GM18507 (cell line): ENCODE results near the gene LRRC73.

ENCODE experiments used
- DNase-seq: peaks from one replicate; pipeline ENCODE4 v3.0.0; 2011; ENCODE audit warnings: low read depth; ENCODE audit not compliant: insufficient read length; ENCODE audit errors: extremely low spot score
- FAIRE-seq: peaks from 2 replicates; lab custom pipeline; 2011; peaks lifted over from hg19 to GRCh38; lab: Jason Lieb, UNC

LRRC73 gene

DNA sequence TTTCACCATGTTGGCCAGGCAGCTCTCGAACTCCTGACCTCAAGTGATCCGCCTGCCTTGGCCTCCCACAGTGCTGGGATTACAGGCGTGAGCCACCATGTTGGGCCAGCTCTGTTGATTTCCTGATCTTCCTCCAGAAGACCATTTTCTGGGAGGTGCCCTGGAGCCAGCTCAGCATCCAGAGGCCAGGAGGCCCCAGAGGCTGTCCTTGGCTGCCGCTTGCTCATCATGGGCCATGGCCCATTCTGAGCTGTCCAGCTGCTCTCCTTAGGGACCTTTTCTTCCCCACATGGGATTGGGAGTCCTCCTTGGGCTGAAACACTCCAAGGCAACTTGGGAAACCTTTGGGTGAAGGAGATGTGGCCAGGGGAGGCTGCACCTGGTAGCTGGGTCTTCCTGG, 15.4 kb downstream of the LRRC73 start:
- no peak for FAIRE-seq

DNA sequence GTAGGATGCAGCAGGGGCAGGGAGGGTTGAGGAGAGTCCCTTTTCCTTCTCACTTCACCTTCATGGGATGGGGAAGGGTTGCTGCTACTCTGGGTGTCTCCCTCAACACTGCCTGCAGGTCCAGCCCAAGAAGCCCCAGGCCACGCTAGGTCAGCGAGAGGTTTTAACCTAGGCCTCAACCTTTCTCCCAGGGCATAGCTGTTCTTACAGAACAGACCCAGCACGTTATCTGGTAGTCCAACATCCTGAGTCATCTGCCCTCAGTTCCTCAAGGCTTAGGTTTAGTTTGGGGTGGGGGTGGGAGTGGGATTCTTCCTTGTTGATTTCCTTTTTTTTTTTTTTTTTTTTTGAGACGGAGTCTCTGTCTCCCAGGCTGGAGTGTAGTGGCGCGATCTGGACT, 15.8 kb downstream of the LRRC73 start:
- FAIRE-seq (no peak), DNase-seq (no peak)

More for the DNA sequence above, 15.4 kb downstream of the LRRC73 start:
- no peak for DNase-seq

DNA sequence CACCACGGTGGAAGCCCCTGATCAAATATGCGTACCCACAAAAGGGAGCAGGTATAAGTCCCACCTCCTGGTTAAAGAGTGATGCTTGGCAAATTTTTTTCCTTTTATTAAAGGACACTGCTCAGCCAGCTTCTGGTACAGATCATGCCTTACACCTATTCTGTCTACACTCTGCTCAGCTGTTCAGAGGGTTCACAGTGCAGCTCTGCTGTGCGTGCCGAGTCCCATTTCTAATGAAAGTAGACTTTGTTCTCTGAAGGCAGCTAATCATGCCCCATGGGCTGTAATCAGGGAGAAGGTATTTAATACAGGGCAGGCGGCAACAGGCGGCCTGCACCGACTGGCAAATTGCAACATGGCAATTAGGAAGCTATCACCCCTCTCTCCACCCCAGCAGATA, 16.3 kb downstream of the LRRC73 start:
- DNase-seq (no peak), FAIRE-seq (no peak)

DNA sequence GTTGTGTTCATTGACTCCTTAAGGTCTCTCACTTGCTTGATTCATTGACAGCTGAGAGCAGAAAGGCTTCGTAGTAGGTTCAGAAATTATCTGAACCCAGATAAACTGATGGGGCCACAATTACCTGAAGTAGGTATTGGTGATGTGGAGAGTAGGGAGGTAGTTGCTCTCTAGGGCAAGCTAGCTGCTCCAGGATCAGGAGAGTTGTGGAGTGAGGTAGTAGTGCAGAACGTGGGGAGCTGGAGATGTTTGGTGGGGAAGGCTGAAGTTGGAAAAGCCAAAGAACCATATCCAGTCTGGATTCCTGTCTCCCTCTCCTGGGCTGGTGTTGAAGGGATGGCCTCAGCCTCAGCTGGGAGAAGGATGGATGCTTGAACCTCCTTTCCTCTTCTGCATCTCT, 16.9 kb downstream of the LRRC73 start:
- DNase-seq, result no peak
- no peak for FAIRE-seq

DNA sequence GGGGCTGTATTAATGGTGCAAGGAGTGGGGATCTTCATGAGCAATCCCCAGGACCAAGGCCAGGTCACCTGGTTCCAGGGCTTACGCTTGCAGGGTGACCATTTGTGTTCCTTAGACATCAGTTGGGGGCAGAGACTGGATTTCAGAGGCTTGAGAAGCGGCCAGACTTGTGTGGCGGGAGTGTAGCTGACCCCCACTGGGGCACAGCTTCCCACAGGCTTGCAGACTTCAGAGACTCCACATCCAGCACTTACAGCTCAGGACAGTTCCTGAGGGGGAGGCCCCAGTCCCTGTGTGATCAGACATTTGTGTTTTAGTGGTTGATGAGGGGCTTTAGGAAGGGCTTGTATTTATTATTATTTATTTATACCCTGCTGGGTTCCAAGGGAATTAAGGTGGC, 17.5 kb downstream of the LRRC73 start:
- FAIRE-seq, result no peak
- DNase-seq, result no peak

DNA sequence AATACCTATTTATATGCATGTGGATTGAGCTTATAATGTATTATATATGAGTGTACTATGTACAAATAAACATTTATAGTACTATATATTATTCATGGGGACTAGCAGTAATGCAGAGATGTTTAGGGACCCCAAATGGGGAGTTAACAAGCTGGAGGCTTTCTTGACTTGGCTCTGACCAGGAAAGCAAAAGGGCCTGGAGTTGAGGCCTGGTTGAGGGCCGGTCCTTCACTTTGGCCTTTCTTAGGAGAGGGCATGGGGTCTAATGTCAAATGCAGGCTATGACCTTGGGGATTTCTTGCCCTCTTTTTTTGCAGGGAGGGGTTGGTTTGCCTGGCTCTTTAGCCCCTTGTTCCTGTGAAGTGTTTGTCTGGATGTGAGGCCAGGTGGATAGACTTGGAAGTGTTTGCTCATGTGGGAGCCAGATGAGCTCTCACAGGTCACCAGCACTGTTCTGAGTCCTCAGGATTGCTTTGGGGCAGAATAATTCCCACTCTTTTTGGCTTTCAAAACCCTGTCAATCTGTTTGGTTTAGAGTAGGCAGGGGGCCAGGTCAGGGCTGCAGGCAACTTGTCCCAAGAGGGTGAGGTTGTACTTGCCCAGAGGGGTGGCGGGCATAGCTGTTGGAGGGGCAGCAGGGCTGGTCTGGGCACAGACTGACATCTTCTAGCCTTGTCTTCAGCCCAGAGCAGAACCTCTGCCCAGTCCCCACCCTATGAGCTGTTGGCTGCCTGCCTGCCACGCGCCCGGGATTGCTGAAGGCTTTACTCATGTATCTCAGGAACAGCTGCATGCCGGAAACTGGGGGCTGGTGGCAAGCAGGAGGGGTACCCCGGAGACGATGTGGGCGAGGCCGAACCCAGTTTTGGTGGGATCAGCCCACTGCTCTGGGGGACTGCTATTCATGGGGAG, 18.1 kb downstream of the LRRC73 start:
- FAIRE-seq (no peak), DNase-seq (no peak)

DNA sequence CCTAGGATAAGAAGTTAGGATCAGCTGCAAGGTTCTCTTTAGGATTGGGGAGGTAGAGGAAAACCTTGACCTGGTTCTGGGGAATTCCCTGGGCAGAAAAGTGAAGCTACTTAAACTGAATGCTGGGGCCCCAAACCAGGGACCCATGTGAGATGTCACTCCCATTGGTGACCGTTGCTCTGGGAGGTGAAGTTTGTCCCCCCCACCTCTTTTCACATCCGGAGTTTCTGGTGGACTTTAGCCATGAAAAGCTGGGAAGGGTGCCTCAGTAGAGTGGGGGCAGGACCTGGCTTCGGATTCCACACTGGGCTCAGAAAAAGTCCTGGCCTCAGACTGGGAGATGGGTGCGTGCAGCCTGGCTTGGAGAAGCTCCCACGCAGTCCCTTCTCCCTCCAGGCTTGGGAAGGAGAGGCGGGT, 19.6 kb downstream of the LRRC73 start:
- no peak for DNase-seq
- FAIRE-seq, result no peak

DNA sequence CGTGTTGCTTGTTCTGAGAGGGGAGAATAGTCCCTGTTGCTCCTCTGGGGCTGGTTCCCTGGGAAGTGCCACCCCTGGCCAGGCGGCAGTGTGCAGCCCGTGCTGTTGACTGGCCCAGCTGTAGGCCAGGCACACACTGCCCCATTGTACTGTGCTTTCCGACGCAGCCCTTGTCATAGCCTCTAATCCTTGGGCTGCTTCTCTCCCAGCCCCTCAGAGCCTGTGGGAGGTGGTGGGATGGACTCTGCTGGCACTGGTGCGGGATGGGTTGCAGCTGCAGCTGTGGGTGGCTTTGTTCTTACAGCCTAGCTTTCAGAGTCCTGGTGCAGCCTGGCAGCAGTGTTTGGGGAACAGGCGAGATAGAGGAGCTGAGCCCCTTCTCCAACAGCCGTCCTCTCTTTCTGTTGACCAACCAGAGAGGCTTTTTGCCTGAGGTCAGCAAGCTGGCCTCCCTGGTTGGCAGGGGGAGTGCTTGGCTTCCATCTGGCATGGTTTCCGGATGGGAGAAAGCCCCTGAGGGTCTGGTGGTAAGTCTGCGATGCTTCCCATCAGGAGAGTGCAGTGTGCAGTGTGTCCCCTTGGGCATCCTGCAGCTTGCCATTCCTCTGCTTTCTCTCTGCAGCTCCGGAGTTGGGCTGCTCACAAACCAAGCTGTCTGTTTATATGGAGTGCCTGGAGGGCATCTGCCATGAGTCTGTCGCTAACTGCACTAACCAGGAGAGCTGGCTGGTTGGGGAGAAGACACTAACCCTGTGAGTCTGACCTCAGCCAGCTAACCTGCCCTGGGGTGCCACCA, 20.7 kb downstream of the LRRC73 start:
- no peak for FAIRE-seq

DNA sequence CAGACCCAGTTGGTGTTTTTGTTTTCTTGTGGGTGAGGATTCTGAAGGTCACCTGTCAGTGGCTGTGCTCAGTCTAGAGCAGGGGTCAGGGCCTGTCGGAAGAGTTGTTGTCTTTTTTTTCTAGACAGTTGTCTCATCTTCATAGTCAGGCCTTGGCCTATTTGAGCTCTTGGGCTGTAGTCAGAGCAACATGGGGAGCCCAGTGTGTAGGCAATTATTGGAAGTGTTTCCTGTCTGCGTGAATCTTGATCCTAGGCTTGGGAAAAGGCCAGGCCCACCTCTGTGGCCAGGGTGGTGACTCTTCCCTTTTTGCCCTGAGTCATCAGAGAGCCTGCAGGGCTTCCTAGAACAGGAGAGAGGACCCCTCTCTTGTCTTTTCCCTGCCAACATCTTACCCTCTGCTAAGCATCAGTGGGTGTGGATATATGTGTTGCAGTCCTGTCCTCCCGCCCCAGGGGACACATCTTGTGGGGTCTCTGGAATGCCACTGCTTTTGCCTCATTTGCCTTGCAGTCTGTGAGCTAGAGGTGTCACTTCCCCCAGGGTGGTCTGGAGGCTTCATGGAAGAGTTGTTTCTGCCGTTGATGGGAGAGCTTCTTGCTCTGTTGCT, 21.4 kb downstream of the LRRC73 start:
- FAIRE-seq (no peak), DNase-seq (no peak)

More for the DNA sequence above, 20.7 kb downstream of the LRRC73 start:
- no peak for DNase-seq

DNA sequence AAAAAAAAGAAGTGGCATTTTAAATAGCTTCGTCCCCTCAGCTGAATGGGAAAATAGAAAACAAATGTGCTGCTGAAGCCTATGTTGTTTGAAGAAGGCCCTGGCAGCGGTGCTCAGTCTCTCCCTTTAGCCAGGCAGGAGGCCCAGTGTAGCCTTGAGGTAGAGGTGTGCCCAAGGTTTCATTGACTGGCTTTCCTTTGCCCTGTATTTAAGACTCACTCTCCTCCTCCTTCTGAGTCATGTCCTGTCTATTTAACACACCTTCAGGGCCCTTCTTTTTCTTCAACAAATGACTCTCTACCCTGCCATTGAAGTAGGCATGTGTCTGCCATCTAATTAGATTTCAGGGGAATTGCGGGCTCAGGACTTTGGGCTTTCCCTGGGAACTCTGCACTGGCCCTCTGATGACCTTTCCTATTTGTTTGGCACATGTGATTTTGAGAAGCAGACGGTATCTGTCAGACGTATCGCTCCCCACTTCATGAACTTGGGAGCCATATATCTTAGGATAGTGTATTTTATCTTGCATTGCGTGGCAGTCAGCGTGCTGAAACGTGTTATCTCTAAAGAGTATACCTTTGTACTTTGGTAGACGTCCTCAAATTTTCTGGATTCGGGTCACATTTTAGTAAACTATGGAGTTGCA, 28.4 kb downstream of the LRRC73 start:
- DNase-seq (no peak), FAIRE-seq (no peak)

DNA sequence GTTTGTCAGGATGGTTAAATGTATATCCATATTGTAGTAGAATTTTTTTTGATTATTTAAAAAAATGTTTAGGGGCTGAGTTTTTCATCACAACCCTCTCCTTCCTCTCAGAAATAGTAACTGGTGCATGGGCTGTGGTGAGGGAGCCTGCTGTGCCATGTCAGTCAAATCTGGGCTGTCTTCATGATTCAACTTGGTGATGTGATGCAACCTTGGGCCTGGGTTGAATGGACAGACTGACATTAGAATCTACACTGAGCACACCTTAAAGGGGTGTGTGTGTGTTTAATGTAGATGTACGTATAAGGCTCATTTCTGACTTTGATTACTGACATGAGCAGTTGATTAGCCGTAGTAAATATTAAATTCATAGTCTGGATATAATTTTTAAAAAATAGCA, 29.1 kb downstream of the LRRC73 start:
- no peak for DNase-seq

DNA sequence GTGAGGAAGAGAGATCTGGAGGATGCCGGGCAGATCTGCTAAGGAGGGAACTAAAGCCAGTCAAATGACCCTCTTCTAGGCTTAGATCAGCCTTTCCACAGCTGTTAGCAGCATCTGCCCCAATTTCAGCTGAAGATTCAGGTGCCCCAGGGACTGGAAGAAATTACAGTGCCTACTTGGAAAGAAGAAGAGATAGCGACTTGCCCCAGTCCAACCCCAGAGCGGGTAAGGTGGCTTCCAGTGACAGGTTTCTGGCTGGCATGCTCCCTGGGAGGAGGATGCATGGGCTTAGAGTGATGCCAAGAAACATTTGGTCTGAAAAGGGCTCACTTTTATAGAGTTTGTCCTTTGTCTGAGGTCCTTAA, 32.2 kb downstream of the LRRC73 start:
- DNase-seq (no peak), FAIRE-seq (no peak)

More for the DNA sequence above, 29.1 kb downstream of the LRRC73 start:
- no peak for FAIRE-seq

DNA sequence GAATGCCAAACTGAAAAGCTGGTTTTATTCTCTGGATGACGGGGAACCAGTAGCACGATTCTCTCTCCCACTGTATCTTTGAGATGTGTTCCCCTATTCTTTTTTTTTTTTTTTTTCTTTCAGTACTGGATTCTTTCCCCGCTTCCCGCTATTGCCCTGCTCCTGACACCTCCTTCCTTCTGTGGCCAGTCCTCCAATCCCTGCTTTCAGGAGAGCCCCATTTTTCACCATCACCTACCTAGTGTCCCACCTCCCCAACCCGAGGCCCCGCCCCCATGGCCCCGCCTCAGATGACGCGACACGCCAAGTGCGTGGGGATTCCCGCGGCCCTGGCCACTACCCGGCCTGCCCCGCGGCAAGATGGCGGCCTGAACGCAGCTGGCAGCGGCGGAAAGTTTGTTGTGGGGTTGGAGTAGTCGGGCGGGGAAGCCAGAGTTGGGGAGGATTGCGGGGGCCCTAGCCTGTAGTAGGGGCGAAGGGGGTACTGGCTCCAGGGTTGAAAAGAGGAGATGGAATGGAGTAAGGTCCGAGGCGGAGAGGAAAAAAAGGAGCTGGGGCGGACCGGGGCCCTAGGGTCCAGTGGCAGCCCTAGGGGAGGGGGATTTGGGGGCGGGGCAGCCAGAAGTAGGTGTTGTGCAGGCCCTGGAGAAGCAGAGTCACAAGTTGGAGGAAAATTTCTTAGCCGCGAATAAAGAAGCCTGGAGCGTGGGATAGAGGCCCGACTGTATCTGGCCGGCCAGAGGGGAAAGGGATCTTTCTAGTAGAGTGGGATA, 32.7 kb downstream of the LRRC73 start, which contains the start of gene TJAP1:
Gene TJAP1, plus strand, starts transcription at position 336 of the 773 bp plus-strand sequence. CDS start 21,432 bp downstream, outside the sequence.
- FAIRE-seq, result peak; percentile 92

DNA sequence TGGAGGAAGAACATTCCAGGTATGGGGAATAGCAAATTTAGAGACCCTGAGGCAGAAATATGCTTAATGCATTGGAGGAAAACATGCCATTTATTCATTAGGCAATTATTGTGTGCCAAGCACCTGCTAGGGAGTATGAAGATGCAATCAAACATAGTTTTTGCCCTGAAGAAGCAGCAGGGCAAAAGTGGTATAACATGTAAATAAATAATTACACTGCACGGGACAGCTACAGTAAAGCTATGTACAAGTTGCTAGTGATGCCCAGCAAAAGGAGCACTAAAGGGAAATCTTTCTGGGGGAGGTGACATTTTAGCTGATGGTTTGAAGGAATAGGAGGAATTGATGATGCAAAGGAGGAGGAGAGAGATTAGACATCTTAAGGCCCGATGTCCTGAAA, 33.4 kb downstream of the LRRC73 start:
- no peak for FAIRE-seq
- no peak for DNase-seq

More for the DNA sequence above, 32.7 kb downstream of the LRRC73 start, which contains the start of gene TJAP1:
- DNase-seq, result peak; percentile 88

DNA sequence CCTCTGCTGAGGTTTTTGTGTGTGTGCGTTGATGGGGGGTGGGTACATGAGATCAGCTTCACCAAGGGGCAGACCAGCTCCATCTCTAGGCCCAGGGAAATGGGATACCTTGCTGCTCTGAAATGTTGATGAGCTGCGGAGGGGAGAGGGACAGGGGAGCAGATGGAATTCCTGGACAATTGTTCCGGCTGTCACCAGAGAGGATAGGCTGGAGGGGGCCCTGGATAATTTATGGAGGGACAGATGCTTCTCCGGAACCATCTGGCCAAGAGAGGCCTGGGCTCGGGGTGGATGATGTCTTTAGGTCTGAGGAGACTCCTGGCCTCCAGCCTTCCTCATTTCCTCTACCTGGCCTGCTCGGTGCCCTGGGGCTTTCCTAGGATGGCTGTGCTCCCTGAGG, 34.6 kb downstream of the LRRC73 start:
- FAIRE-seq (no peak), DNase-seq (no peak)

DNA sequence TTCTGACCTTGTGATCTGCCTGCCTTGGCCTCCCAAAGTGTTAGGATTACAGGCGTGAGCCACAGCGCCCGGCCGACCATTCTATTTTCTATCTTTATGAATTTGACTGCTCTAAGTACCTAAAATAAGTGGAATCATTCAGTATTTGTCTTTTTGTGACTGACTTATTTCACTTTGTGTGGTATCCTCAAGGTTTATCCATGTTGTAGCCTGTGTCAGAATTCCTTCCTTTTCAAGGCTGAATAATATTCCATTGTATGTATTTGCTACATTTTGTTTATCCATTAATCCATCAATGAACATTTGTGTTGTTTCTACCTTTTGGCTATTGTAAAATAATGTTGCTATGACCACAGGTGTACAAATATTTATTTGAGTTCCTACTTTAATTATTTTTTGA, 37.6 kb downstream of the LRRC73 start:
- DNase-seq, result no peak
- no peak for FAIRE-seq

DNA sequence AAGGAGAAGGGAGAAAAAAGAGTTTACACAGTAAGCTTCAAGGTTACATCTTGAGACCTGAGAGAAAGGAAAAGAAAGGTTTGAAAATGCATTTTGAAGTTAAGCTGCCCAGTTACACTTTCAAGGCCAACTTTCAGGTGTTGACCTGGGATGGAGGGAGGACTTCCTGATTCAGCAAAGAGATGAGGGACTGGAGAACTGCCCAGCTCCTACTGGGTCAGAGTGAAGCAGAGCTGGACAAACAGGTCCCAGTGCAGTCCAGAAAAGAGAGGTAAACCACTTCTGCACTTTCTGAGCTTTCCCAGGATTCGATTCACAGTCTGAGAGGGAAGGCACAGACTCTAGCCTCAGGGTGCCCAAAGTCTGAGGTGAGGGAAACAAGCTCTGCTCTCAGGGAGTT, 38.7 kb downstream of the LRRC73 start:
- DNase-seq, result no peak
- no peak for FAIRE-seq

DNA sequence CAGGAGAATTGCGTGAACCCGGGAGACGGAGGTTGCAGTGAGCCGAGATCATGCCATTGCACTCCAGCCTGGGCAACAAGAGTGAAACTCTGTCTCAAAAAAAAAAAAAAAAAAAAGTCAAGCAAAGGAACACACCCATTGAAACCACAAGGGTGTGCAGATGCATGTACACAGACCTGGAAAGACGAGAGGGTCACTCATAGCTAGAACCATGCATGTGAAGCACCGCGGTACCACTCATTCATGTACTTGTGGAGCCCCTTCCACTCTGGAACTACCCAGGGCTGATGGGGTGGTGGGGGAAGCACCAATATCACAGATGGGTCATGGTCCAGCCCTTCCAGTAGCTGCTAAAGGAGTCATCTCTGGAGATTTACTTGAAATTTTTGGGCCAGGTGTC, 40.2 kb downstream of the LRRC73 start:
- DNase-seq (no peak), FAIRE-seq (no peak)
